HUES48 (cell line): Measurements from ENCODE around the gene EML6.

Source experiments
- H3K27ac ChIP-seq: one replicate; pipeline ENCODE4 v1.7.0; 2013; ENCODE audit warnings: low read depth, low read length, inconsistent platforms
- H3K27me3 ChIP-seq: 2 replicates; pipeline ENCODE4 v1.6.1; 2013; ENCODE audit warnings: mild to moderate bottlenecking, low read length; ENCODE audit not compliant: control insufficient read depth, insufficient read depth
- H3K36me3 ChIP-seq: 2 replicates; pipeline ENCODE4 v1.6.1; 2013; ENCODE audit warnings: low read length; ENCODE audit not compliant: control insufficient read depth, insufficient read depth
- H3K4me1 ChIP-seq: 2 replicates; pipeline ENCODE4 v1.6.1; 2013; ENCODE audit warnings: mild to moderate bottlenecking, low read length; ENCODE audit not compliant: control insufficient read depth, insufficient read depth
- H3K4me3 ChIP-seq: 2 replicates; pipeline ENCODE4 v1.5.1; 2013; ENCODE audit warnings: mild to moderate bottlenecking, low read depth, low read length
- H3K9ac ChIP-seq: 2 replicates; pipeline ENCODE4 v1.6.1; 2013; ENCODE audit warnings: mild to moderate bottlenecking, low read depth, low read length, moderate library complexity
- H3K9me3 ChIP-seq: 2 replicates; pipeline ENCODE4 v1.6.1; 2013; ENCODE audit warnings: low read length; ENCODE audit not compliant: control insufficient read depth, insufficient read depth

EML6 gene

GRCh38 chr2:55018619-55019018 is 295.2 kb downstream of the EML6 start:
- Histone ChIP-seq H3K4me1 (peaks cover 79% of the 10 kb centered on the region), H3K27me3 (no peaks in the 10 kb centered on the region), H3K9ac (peak overlapping the region; percentile 21; the same call in 1 of the 2 replicates), H3K36me3 (peaks cover 5% of the 10 kb centered on the region; the same call in 1 of the 2 replicates), H3K4me3 (peak overlapping the region; percentile 30; the same call in 1 of the 2 replicates), H3K9me3 (no peaks in the 10 kb centered on the region), H3K27ac (peak overlapping the region; percentile 84)

- peaks cover 5% of the 10 kb centered on the region; the same call in 1 of the 2 replicates for H3K36me3 ChIP-seq
- H3K4me1 ChIP-seq: peaks cover 80% of the 10 kb centered on the region
- H3K27ac ChIP-seq: peak overlapping the region; percentile 84
Measured at GRCh38 chr2:55019526-55020258, 296.2 kb downstream of the EML6 start.

More at GRCh38 chr2:55019526-55020258, 296.2 kb downstream of the EML6 start:
- H3K27me3 ChIP-seq: no peaks in the 10 kb centered on the region
- peak overlapping the region; percentile 21; the same call in 1 of the 2 replicates for H3K9ac ChIP-seq
- peak overlapping the region; percentile 30; the same call in 1 of the 2 replicates for H3K4me3 ChIP-seq
- H3K9me3 ChIP-seq: no peaks in the 10 kb centered on the region
